Cardiac muscle cell (in vitro differentiated cells and primary cell): Measurements from ENCODE around the gene MPZ. TPM values are rescaled to one million over a fixed set of nuclear protein-coding genes. Genes with fewer than 3 reads are reported as not detected.
A peak's percentile ranks its signal among the peaks of the same experiment; 100 is the strongest.

ENCODE experiments used
- DNase-seq, 2 donors: peaks; one replicate each; pipeline versions ENCODE4 v3.0.0 to v3.0.0-alpha.2; 2010 to 2017; ENCODE audit warnings: low read depth in 1 of 2, low spot score in 1 of 2
- H3K27ac ChIP-seq: fragments of 200-600 bp; sonication (generic); 2 replicates; pipeline ENCODE4 v1.5.1; 2016
- H3K27me3 ChIP-seq: fragments of 200-600 bp; sonication (generic); 2 replicates; pipeline ENCODE4 v1.6.0; 2016; ENCODE audit warnings: control low read depth
- H3K36me3 ChIP-seq: fragments of 200-600 bp; sonication (generic); 2 replicates; pipeline ENCODE4 v1.5.1; 2016; ENCODE audit warnings: control low read depth
- H3K4me1 ChIP-seq: fragments of 200-600 bp; sonication (generic); 2 replicates; pipeline ENCODE4 v1.8.1; 2017; ENCODE audit warnings: low read depth, mild to moderate bottlenecking, mixed run types
- H3K4me3 ChIP-seq: fragments of 200-600 bp; sonication (generic); 2 replicates; pipeline ENCODE4 v1.5.1; 2016; ENCODE audit warnings: mild to moderate bottlenecking
- H3K9me3 ChIP-seq: fragments of 200-600 bp; sonication (generic); 2 replicates; pipeline ENCODE4 v1.5.1; 2017; ENCODE audit warnings: low read depth, mild to moderate bottlenecking, control low read depth
- CTCF ChIP-seq: IDR thresholded peaks from 2 replicates; pipeline ENCODE4 v1.5.1; 2012; ENCODE audit warnings: low read depth, mild to moderate bottlenecking, low read length
- polyA plus RNA-seq: library from polyadenylated mRNA; unstranded; fragments of >200 nt; fragmentation: Nextera tagmentation; extraction: Ambion mirVana; gene quantifications from 2 replicates; pipeline ENCODE4 v1.2.1, GENCODE V29; 2016
- total RNA-seq: library from RNA; depleted of rRNA; stranded (reverse); fragments of >200 nt; gene quantifications from 2 replicates; pipeline ENCODE4 v1.2.3, GENCODE V29; 2016

The MPZ gene
- total and polyA plus RNA-seq, 2 experiments from 2014 or later, result 0.48 to 0.77 TPM

- no peak overlapping the region for H3K27ac ChIP-seq
- H3K4me3 ChIP-seq, result peak overlapping the region; percentile 76
- peak; percentile 36 for TF ChIP-seq CTCF
- no peaks in the 10 kb centered on the region for H3K36me3 ChIP-seq
- peaks cover 10% of the 10 kb centered on the region for H3K4me1 ChIP-seq
- H3K27me3 ChIP-seq, result no peaks in the 10 kb centered on the region
- peak; percentile 71 to 83 for DNase-seq
- no peaks in the 10 kb centered on the region for H3K9me3 ChIP-seq
These were observed 3.8 kb downstream of the MPZ start for GRCh38 chr1:161305867-161306519.

GRCh38 chr1:161304927-161305866 lies 4.6 kb downstream of the MPZ start:
- no peak for DNase-seq
- no peaks in the 10 kb centered on the region for H3K9me3 ChIP-seq
- H3K27me3 ChIP-seq, result no peaks in the 10 kb centered on the region
- H3K4me3 ChIP-seq, result peak overlapping the region; percentile 76
- no peak overlapping the region for H3K27ac ChIP-seq
- no peak for TF ChIP-seq CTCF
- no peaks in the 10 kb centered on the region for H3K36me3 ChIP-seq
- H3K4me1 ChIP-seq, result peaks cover 10% of the 10 kb centered on the region

DNA sequence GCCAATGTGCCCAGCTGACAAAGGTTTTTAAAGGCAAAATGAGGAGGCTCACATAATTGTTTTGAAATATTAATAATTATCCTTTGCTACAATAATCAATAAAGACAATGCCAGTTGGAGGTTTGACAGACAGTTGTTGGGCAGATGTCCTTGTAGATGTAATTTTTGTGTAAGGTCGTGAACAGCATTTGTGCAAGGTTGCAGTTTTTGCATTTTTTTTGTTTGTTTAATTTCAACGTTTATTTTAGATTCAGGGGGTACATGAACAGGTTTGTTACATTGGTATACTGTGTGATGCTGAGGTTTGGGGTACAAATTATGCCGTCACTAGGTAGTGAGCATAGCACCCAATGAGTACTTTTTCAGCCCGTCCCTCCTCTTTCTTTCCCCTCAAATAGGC lies 9.3 kb downstream of the MPZ start:
- DNase-seq, result no peak
- Histone ChIP-seq H3K36me3 (no peaks in the 10 kb centered on the region), H3K27me3 (no peaks in the 10 kb centered on the region), H3K9me3 (no peaks in the 10 kb centered on the region), H3K27ac (no peak overlapping the region), H3K4me1 (peaks cover 7% of the 10 kb centered on the region), H3K4me3 (no peak overlapping the region)
- no peak for TF ChIP-seq CTCF

GRCh38 chr1:161299347-161299746 lies 10.4 kb downstream of the MPZ start:
- no peak overlapping the region for H3K27ac ChIP-seq
- no peak for TF ChIP-seq CTCF
- H3K9me3 ChIP-seq, result no peaks in the 10 kb centered on the region
- H3K4me3 ChIP-seq, result no peak overlapping the region
- H3K4me1 ChIP-seq, result no peaks in the 10 kb centered on the region
- no peaks in the 10 kb centered on the region for H3K36me3 ChIP-seq
- DNase-seq, result no peak
- no peaks in the 10 kb centered on the region for H3K27me3 ChIP-seq

DNA sequence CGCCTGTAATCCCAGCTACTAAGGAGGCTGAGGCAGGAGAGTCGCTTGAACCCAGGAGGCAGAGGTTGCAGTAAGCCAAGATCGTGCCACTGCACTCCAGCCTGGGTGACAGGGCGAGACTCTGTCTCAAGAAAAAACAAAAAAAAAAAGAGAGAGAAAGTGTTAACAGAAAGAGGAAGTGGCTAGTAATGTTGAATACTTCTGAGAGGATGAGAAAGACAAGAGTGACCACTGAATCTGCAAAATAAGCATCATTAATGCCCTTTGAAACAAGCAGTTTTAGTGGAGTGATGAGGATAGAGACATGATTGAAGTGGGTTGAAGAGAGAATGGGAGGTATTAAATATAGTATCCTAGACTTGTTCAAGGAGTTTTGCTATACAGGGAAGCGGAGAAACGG lies 11.7 kb downstream of the MPZ start:
- TF ChIP-seq CTCF, result no peak
- no peaks in the 10 kb centered on the region for H3K9me3 ChIP-seq
- no peak for DNase-seq
- no peak overlapping the region for H3K27ac ChIP-seq
- no peaks in the 10 kb centered on the region for H3K27me3 ChIP-seq
- H3K4me1 ChIP-seq, result no peaks in the 10 kb centered on the region
- no peaks in the 10 kb centered on the region for H3K36me3 ChIP-seq
- no peak overlapping the region for H3K4me3 ChIP-seq
